ENCODE measurements around the gene NLRP8.
"Not testable (repeated sequence)": the region's sequence is repeated elsewhere in the genome, so short reads cannot be mapped to it uniquely, and the experiment has no call there.

Gene NLRP8

GRCh38 chr19:55980415-55980814 lies 32.8 kb downstream of the NLRP8 start:
- DNase-seq: no peak

- no peak for DNase-seq
Measured at GRCh38 chr19:55985254-55985653, 37.6 kb downstream of the NLRP8 start.

GRCh38 chr19:55986487-55986886 lies 38.9 kb downstream of the NLRP8 start, which contains the start of gene NLRP5:
Gene NLRP5 (plus strand): TSS chr19:55986775.
- DNase-seq: no peak

GRCh38 chr19:55990831-55991230 lies 43.2 kb downstream of the NLRP8 start:
- no peak for DNase-seq

GRCh38 chr19:55993492-55993891 lies 45.9 kb downstream of the NLRP8 start:
- DNase-seq: no peak

- DNase-seq: no peak
Measured at GRCh38 chr19:56014765-56015164, 67.1 kb downstream of the NLRP8 start.

GRCh38 chr19:56015756-56016155 lies 68.1 kb downstream of the NLRP8 start:
- no peak for DNase-seq

GRCh38 chr19:56019325-56019724 lies 71.7 kb downstream of the NLRP8 start:
- DNase-seq: not testable (repeated sequence)

- not testable (repeated sequence) for DNase-seq
Measured at GRCh38 chr19:56020355-56020975, 72.8 kb downstream of the NLRP8 start.

GRCh38 chr19:56026769-56027168 lies 79.1 kb downstream of the NLRP8 start:
- no peak for DNase-seq
